Activated CD8-positive, alpha-beta memory T cell treated with anti-CD3 and anti-CD28 coated beads for 1 hour (primary cell): Measurements from ENCODE around the gene ANAPC5.
"Not testable (repeated sequence)": the region's sequence is repeated elsewhere in the genome, so short reads cannot be mapped to it uniquely, and the experiment has no call there.

Experiments
- DNase-seq, 2 donors: peaks; one replicate each; pipeline ENCODE4 v3.0.0-alpha.2; 2020; ENCODE audit warnings: low read depth in 1 of 2; ENCODE audit errors: extremely low read depth in 1 of 2

Gene ANAPC5

DNA sequence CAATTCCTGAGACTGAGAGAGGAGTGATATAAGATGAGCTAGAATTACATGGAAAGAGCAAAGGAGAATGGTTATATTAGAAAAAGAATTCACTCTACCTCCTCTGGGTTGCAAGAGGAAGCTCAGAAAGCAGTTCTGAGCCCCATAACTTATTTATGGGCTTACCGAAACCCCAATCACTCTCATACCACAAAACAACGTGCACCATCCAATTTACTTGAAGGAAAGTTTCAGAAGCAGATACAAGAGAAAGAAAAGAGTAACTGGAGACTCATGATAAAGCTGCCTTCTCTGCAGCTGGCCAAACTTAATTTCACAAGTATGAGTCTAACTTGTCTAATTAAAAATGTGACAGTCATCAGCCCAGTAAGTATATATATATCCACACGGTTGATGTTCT is 28.3 kb downstream of the ANAPC5 start:
- no peak for DNase-seq

DNA sequence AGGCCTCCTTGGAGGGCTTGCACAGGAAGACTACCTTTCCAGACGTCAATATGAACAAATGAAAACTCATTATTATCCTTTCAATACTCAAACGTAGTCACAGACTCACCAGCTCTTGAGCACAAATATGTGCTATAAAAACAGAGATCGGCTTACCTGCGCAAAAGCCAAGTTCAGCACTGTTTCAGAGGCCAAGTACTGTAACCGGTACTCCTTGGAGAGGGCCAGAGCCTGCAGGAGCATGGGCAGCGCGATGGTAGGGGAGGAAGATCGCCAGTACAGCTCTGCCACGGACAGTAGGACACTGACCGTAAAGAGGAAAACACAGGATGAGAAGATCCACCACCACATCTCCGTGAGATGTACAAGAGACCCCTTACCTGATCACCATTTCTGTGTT is 34.1 kb downstream of the ANAPC5 start:
- DNase-seq = no peak

DNA sequence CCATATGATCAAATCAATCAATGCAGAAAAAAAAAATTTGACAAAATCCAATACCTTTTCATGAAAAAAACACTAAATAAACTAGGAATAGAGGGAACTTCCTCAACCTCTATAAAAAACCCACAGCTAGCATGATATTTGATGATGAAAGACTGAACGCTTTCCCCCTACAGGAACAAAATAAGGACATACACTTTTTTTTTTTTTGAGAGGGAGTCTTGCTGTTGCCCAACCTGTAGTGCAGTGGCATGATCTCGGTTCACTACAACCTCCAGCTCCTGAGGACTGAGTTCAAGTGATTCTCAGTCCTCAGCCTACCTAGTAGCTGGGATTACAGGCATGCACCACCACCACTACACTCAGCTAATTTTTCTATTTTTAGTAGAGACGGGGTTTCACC is 37.8 kb downstream of the ANAPC5 start:
- DNase-seq = no peak

DNA sequence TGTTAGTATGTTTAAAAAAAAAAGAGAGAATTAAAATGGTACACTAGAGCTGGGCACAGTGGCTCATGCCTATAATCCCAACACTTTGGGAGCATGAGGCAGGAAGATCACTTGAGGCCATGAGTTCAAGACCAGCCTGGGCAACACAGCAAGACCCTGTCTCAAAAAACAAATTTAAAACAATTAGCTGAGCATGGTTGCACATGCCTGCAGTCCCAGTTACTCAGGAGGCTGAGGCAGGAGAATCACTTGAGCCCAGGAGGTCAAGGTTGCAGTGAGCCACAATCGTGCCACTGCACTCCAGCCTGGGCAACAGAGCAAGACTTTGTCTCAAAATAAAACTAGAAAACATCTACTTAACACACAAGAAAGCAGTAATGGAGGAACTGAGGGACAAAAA is 42.0 kb downstream of the ANAPC5 start:
- DNase-seq = not testable (repeated sequence)

DNA sequence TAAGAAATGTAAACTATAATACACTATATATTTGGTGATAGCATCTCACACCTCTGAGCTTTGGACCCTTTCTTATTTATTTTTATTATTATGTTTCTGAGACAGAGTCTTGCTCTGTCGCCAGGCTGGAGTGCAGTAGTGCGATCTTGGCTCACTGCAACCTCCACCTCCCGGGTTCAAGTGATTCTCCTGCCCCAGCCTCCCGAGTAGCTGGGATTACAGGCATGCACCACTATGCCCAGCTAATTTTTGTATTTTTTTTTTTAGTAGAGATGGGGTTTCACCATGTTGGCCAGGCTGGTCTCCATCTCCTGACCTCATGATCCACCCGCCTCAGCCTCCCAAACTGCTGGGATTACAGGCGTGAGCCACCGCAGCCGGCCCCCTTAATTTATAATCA is 44.8 kb downstream of the ANAPC5 start:
- DNase-seq = not testable (repeated sequence)

DNA sequence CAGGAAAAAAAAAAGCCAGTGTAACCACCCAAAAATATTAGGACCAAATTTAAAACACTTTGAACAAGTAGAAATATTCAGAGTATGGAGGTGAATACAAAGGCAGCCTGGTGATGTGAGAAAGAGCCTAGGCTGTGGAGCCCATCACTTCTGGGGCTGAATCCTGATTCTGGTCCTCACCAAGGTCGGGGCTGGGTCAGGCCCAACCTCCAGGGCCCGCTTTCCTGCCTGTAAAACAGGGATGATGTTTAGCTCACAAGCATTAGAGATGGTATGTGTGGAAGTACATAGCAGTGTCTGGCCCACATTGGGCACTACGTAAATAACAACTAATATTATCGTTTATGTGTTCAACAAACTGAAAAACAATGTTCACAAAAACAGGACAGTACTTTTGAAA is 47.9 kb downstream of the ANAPC5 start:
- no peak for DNase-seq

DNA sequence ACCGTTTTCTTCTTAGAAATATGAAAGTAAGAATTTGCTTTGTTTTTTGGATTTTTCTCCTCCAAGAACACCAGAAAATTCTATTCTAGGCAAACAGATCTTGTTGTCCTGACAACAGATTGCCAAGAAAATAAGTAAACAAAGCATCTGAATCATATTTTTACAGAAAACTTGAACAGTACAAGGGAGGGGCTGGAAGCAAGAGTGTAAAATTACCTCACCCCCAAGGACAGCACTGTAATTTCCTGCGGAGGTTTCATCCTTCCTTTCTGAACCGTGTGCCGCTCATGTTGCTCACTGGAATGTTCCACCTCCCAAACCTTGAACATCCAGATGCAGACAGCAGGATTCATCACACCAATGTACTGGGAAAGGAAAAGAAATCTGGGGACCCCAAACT is 50.3 kb downstream of the ANAPC5 start:
- DNase-seq = no peak

DNA sequence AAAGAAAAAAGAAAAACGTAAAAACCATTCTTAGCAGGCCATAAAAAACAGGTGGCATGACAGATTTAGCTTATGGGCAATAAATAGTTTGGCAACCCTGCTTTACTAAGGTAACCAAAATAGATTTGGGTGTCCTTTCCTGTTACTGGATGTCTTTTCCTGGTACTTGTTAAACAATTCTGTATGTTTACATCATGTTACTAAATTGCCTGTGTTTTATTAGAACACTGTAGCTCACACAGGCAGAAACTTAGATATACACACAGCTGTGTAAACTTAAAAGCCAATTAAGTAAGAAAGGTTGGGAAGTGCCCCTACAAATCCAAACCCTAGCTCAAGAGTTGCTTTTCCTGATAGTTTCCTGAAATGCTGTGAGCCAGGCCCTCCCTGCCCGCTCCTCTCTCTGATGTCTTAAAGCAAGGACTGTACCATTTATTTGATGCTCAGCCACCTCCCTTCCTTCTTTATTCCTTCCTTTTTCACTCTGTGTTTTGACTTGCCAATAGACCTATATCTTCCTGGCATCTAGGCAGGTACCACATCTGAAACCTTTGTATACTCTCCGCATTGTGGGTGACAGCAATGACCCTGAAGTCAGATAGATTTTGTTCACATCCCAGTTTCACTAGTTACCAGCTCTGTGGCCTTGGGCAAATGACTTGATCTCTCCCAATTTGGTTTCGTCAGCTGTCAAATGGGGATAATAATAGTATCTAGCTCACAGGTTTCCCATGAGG is 52.0 kb downstream of the ANAPC5 start:
- no peak for DNase-seq

DNA sequence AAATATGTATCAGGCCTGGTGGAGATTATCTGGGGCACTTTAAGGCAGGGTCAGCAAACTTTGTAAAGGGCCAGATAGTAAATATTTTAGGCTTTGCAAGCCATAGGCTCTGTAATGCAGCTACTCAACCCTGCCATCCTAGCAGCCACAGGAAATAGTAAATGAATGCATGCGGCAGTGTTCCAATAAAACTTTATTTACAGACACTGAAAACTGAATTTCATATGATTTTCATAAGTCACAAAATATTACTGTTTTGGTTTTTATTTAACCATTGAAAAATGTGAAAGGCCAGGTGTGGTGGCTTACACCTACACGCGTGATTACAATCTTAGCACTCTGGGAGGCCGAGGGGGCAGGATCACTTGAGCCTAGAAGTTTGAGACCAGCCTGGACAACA is 52.5 kb downstream of the ANAPC5 start:
- no peak for DNase-seq

DNA sequence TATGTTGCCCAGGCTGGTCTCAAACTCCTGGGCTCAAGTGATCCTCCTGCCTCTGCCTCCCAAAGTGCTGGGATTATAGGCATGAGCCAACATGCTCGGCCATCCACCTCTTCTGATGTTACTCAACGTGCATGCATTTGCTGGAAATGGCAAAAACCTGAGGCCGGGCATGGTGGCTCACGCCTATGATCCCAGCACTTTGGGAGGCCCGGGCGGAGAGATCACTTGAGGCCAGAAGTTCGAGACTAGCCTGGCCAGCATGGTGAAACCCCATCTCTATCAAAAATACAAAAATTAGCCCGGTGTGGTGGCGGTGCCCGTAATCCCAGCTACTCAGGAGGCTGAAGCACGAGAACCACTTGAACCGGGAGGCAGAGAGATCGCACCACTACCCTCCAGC is 53.8 kb downstream of the ANAPC5 start:
- DNase-seq = not testable (repeated sequence)

DNA sequence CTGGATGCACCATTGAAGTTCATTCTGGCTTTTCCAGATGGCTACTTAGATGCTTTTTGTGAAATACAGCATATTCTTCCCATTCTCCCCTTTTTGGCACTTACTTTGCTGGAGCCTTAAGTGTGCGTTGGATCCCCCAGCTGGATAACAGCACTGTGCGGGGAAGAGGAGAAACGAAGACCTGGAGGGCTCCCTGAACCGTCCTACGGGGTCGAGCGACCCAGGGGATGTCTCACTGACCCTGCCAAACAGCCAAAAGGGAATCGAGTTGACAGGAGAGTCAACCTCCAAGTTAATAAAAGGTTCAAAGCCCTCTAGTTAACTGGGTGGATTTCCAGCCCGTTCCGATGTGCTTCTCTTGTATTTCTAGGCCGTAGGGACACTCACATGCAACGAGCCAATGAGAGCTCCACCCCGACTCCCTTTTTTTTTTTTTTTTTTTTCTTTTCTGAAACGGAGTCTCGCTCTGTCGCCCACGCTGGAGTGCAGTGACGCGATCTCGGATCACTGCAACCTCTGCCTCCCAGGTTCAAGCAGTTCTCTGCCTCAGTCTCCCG is 54.7 kb downstream of the ANAPC5 start:
- peak in 1 of 2 donors; percentile 5 for DNase-seq

DNA sequence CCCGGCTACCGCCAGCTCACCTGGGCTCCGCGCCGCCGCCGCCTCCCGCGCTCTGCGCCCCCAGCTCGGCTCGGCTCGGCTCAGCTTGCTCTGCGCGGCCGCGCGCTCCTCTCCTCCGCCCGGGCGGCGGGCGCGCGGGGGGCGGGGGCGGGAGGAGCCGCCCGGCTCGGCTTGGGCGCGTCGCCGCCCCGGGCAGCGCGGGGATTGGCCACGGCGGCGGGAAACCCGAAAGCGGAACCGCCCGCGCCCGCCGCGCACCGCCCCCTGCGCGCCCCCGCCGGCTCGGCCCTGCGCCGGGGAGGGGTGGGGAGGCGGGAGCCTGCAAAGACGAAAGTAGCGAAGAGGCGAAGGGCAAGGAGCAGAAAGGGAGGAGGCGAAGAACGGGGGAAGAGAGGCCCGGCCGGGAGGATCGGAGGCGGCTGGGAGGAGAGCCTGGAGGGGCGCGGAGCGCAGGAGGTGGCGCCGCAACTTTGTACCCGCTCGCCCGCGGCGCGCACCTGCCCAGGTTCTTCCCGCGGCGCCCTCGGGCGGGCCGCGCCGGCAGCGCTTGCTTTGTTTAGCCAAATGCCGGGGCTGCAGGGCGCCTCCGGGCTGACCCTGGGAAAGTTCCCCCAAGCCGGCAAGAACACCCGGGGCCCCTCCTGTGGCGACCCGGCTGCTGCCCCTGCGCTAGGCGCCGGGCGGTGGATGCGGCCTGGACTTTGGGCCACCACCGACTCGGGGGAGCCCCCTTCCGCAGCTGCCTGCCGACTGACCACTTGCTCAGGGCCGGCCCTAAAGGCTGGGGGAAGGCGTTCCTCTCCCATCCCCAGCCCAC is 55.4 kb downstream of the ANAPC5 start, which contains the start of gene CAMKK2:
TSS of gene CAMKK2 (minus strand) at position 92 of the 817 bp plus-strand sequence. CDS start 22,183 bp downstream, outside the sequence.
- peak; percentile 49 to 81 for DNase-seq

DNA sequence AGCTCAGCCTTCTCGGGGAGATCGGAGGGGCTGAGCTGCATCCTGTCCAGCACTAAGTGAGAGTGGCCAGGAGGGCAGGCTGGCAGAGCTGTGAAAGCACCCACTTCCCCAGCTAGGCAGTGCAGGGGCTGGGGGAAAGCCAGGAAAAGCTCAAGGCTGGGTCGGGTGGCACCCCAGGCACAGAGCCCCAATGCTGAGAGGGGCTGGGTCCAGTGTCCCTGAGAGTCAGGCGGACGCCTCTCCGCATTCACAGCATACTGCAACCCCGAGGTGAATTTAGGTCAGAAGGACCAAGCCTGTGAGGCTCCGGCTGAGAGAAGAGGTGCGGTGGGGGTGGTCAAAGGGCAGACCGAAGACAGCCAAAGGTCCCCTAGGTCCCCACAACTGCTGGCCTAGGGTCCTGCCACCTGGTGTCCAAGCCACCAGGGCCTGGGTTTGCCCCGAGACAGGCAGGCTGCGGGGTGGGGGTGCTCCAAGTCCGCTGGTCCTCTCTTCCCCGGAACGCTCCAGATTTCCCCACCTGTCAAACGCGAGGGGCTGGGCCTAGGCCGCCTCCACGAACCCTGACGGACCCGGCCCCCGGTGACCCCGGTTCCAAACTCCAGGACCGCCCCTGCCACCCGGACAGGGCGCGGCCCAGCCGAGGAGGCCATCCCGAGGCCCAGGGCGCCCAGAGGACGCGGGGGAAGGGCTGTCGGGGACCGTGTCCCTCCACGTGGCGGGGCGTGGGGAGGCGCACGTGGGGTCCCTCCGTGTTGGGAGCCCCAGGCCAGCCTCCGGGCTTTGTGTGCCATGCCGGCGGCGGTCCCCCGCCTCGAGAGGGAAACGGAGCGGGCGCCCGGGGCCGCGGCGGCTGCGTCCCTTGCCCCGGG is 56.2 kb downstream of the ANAPC5 start:
- peak in 1 of 2 donors; percentile 1 for DNase-seq

DNA sequence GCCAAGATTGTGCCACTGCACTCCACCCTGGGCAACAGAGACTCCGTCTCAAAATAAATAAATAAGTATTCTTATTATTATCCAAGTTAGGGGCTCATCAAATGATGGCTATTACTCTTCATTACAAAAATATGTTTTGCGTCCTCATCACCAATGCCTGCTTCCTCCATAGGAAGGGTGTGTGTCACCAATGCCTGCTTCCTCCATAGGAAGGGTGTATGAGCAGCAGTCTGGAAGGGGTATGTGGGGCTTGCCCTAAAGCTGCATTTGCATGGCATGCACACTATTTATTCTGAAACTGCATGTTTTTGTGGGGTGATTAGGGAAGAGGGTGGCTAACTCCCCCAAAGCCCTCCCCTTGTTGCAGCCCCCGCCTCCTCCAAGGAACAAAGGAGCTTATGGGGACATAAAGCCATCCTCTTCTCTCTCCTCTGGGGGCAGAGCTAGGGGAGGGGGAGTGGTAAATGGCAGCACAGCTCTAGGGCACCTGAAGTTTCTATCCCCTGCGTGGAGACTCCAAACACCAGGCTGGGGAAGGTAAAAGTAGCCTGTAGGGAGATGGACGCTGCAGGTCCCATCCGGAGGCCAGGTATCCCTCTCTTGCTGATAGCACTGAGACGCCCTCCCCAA is 57.0 kb downstream of the ANAPC5 start:
- DNase-seq = no peak

DNA sequence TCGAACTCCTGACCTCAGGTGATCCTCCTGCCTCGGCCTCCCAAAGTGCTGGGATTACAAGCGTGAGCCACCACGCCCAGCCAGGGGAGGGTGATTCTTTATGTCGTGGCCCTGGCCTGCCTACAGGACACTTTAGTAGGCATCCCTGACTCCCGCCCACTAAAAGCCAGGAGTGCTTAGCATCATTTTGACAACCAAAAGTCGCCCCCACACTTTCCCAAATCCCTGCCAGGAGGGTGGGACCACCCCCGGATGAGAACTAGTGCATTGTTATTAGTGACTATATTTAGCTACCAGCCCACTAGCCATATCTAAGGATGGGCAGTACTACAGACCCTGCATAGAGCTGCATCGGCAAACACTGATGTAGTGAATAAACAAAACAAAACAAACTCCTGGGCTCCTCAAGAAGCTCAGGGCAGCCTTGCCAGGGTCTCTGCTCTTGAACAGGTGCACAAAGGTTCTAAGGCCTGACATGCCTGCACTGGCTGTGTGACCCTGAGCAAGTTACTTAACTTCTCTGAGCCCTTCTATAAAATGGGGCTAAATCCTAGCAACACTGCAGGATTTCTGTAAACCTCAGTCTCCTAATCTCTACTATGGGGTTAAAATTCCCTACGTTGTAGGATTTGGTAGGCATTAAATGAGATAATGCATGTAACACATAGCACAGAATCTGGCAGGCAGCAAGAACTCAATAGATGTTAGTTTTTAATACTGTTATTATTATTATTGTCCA is 57.9 kb downstream of the ANAPC5 start:
- DNase-seq = no peak

DNA sequence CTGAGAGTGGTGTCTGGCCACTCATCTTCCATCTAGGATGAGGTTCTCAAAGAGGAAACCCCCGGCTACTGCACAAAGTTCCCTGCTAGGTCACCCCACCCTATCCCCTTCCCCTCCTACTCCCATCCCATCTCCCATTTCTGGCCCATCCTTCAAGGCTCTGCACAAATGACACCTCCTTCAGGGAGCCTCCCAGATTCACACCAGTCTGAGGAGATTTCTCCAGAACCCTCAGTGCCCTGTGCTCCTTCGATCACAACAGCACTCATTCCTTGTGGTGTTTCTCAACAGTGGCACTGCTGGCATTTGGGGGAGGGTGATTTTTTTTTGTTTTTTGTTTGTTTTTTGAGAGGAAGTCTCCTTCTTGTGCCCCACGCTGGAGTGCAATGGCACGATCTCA is 58.6 kb downstream of the ANAPC5 start:
- no peak for DNase-seq

DNA sequence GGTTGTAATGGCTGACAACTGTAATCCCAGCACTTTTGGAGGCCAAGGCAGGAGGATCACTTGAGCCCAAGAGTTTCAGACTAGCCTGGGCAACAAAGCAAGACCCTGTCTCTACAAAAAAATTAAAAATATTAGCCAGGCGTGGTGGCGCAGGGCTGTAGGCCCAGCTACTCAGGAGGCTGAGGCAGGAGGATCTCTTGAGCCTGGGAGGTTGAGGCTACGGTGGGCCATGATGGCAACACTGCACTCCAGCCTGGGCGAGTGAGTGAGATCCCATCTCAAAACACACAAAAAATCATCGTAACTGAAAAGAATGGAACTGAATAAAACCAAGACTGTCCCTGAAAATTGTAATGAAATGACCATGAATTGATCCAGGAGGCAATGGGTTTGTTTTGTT is 61.8 kb downstream of the ANAPC5 start:
- DNase-seq = no peak

DNA sequence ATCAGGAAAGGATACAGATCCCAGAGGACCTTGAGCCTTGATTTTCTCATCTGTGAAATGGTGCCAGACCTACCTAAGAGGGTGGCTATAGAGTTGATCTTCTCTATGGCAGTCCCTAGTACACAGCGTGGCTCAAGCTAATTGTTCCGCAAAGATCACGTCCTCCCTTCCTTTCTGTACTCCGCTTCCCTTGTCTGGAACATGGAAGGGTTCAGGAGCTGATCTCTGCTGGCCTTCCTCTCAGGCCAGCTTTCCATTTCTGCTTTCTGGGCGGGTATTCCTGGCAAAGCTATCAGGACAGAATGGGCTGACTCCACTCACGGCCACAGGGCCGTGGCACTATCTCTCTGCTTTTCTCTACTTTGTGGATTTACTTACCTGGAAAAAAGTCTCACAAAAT is 62.2 kb downstream of the ANAPC5 start:
- DNase-seq = no peak

DNA sequence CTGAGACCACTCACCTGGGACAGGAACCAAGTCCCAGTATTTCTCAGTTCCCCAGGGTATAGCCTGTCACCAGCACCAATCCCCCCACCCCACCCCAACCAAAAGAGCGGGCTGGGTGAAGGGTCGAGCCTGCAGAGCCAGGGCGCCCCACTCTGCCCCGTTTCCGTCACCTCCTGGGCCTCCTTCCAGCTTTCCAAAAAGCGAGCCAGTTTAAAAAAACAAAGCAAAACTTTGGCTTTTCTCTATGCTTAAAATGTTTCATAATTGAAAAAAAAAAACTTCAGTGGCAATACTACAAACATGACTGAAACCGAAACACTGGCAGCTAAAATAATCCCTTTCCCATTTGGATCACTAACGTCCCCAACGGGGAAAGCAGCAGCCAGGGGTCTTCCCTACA is 63.2 kb downstream of the ANAPC5 start:
- DNase-seq = no peak
